Measurements from ENCODE around the gene HSD17B14.

The HSD17B14 gene

GRCh38 chr19:48799358-48800300, 36.7 kb downstream of the HSD17B14 start:
- no peak for TF ChIP-seq CTCF (IDR thresholded peaks at IDR 0.05; ENCODE audit: control extremely low read depth, extremely low read depth, low read depth, missing control alignments)
- CTCF ChIA-PET, result interaction anchor here (0.8 to 13.1 kb wide), 4 partner anchors 11 to 45 kb away, joined by 3 to 291 read pairs (median 4); no protein-coding TSS in a partner anchor
- no peak for DNase-seq (ENCODE audit: extremely low spot score)
- POLR2A ChIA-PET, result no interaction called here

GRCh38 chr19:48798937-48799336, 37.4 kb downstream of the HSD17B14 start:
- DNase-seq (ENCODE audit: extremely low spot score), result no peak
- TF ChIP-seq CTCF (IDR thresholded peaks at IDR 0.05; ENCODE audit: control extremely low read depth, extremely low read depth, low read depth, missing control alignments), result no peak
- POLR2A ChIA-PET, result no interaction called here
- CTCF ChIA-PET, result interaction anchor here (0.8 to 13.1 kb wide), 3 partner anchors 11 to 45 kb away, joined by 5 to 291 read pairs (median 5); partner anchors contain the start of gene HSD17B14

GRCh38 chr19:48797103-48797502, 39.2 kb downstream of the HSD17B14 start:
- TF ChIP-seq CTCF (IDR thresholded peaks at IDR 0.05; ENCODE audit: control extremely low read depth, extremely low read depth, low read depth, missing control alignments), result no peak
- POLR2A ChIA-PET, result no interaction called here
- CTCF ChIA-PET, result interaction anchor here (2.8 to 13.1 kb wide), 6 partner anchors 9 to 174 kb away, joined by 18 to 291 read pairs (median 42); partner anchors contain the start of genes BCAT2 and HSD17B14
- DNase-seq (ENCODE audit: extremely low spot score), result no peak

- ChIA-PET CTCF (interaction anchor here (1.0 to 13.1 kb wide), 17 partner anchors 8 to 402 kb away, joined by 3 to 291 read pairs (median 17); partner anchors contain the start of genes BCAT2, GYS1, HSD17B14 and NUCB1), POLR2A (interaction anchor here (1.5 kb wide), 1 partner anchor 16 kb away, joined by 3 read pairs; no protein-coding TSS in a partner anchor)
- no peak for TF ChIP-seq CTCF (IDR thresholded peaks at IDR 0.05; ENCODE audit: control extremely low read depth, extremely low read depth, low read depth, missing control alignments)
- no peak for DNase-seq (ENCODE audit: extremely low spot score)
Measured at GRCh38 chr19:48796298-48797083, 39.8 kb downstream of the HSD17B14 start.

- ChIA-PET POLR2A (interaction anchor here (1.0 to 1.5 kb wide), 2 partner anchors 17 to 33 kb away, joined by 3 to 4 read pairs; no protein-coding TSS in a partner anchor), CTCF (interaction anchor here (0.6 to 13.1 kb wide), 37 partner anchors 8 to 403 kb away, joined by 3 to 291 read pairs (median 4); partner anchors contain the start of genes BCAT2, CA11, FUT2 and GYS1)
- TF ChIP-seq CTCF (IDR thresholded peaks at IDR 0.05; ENCODE audit: control extremely low read depth, extremely low read depth, low read depth, missing control alignments), result no peak
- no peak for DNase-seq (ENCODE audit: extremely low spot score)
Measured at GRCh38 chr19:48795685-48796070, 40.6 kb downstream of the HSD17B14 start.
